ENCODE data around the gene RETREG2. TPM values are rescaled to one million over a fixed set of nuclear protein-coding genes. Genes with fewer than 3 reads are reported as not detected.

Gene RETREG2
- total and polyA plus RNA-seq, 2 experiments from 2014 or later = 13.2 to 41.8 TPM

DNA sequence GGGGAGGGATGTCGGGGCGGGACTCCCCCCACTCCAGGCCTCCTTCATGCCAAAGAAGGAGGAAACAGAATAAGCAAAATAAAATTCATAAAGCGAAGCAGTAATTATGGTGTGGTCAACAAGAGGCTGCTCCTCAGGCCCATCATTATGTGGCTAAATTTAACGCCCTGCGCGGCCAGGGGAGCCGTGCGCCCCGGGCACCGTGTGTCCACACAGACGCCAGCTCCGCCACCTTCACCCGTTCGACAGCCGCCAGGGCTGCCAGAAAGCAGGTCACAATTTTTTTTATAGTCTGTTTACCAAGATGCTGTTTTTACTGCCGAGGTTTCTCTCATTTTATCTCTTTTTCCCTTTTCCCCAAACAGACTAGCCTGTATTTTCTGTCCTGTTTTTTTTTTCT, 48.5 kb upstream of the RETREG2 start (continued):
- TF ChIP-seq, protein P1, sequence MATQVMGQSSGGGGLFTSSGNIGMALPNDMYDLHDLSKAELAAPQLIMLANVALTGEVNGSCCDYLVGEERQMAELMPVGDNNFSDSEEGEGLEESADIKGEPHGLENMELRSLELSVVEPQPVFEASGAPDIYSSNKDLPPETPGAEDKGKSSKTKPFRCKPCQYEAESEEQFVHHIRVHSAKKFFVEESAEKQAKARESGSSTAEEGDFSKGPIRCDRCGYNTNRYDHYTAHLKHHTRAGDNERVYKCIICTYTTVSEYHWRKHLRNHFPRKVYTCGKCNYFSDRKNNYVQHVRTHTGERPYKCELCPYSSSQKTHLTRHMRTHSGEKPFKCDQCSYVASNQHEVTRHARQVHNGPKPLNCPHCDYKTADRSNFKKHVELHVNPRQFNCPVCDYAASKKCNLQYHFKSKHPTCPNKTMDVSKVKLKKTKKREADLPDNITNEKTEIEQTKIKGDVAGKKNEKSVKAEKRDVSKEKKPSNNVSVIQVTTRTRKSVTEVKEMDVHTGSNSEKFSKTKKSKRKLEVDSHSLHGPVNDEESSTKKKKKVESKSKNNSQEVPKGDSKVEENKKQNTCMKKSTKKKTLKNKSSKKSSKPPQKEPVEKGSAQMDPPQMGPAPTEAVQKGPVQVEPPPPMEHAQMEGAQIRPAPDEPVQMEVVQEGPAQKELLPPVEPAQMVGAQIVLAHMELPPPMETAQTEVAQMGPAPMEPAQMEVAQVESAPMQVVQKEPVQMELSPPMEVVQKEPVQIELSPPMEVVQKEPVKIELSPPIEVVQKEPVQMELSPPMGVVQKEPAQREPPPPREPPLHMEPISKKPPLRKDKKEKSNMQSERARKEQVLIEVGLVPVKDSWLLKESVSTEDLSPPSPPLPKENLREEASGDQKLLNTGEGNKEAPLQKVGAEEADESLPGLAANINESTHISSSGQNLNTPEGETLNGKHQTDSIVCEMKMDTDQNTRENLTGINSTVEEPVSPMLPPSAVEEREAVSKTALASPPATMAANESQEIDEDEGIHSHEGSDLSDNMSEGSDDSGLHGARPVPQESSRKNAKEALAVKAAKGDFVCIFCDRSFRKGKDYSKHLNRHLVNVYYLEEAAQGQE (IDR thresholded peaks at IDR 0.05; ENCODE audit: unreplicated experiment) = no peak
- no peak for TF ChIP-seq CREB1 (CRISPR knock-in tag; IDR thresholded peaks at IDR 0.05; ENCODE audit: low read depth)
- no peak for TF ChIP-seq POLR2AphosphoS5 (IDR thresholded peaks at IDR 0.05; ENCODE audit: low read depth)
- no peak for TF ChIP-seq ETS1 (IDR thresholded peaks at IDR 0.05)
- no peak for TF ChIP-seq EZH2phosphoT487 (IDR thresholded peaks at IDR 0.05; ENCODE audit: unreplicated experiment)
- TF ChIP-seq, protein P2, sequence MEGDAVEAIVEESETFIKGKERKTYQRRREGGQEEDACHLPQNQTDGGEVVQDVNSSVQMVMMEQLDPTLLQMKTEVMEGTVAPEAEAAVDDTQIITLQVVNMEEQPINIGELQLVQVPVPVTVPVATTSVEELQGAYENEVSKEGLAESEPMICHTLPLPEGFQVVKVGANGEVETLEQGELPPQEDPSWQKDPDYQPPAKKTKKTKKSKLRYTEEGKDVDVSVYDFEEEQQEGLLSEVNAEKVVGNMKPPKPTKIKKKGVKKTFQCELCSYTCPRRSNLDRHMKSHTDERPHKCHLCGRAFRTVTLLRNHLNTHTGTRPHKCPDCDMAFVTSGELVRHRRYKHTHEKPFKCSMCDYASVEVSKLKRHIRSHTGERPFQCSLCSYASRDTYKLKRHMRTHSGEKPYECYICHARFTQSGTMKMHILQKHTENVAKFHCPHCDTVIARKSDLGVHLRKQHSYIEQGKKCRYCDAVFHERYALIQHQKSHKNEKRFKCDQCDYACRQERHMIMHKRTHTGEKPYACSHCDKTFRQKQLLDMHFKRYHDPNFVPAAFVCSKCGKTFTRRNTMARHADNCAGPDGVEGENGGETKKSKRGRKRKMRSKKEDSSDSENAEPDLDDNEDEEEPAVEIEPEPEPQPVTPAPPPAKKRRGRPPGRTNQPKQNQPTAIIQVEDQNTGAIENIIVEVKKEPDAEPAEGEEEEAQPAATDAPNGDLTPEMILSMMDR (conservative IDR thresholded peaks at IDR 0.05; ENCODE audit: low read depth in 2 of 2) = no peak
- no peak for TF ChIP-seq STAT1 (IDR thresholded peaks at IDR 0.05; ENCODE audit: unreplicated experiment)
- TF ChIP-seq JUNB (IDR thresholded peaks at IDR 0.05; ENCODE audit: unreplicated experiment) = no peak

DNA sequence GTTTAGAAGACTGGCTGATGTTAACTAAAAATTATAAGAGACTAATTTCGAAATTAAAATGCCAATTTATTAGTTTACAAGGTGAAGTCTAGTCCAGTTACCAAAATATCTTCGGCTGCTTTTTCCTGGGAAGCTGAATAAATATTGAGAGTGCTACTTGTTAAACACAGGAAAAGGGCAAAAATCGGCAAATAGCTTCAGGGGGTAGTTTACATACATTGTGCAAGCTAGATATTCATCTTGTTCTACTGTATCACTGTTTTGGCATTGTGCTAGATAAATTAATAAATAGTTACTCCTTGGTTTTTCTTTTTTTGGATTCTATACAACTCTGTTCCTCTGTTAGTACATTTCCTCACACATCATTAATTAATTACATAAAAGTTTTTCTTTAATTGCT, 46.7 kb upstream of the RETREG2 start:
- Histone ChIP-seq H4K20me1 (replicated peaks; ENCODE audit: insufficient read depth) (peaks cover 6% of the 10 kb centered on the region; the same call in 1 of the 2 replicates), H3K79me2 (replicated peaks; ENCODE audit: insufficient read depth) (no peaks in the 10 kb centered on the region), H3K27ac (ENCODE audit: low read depth) (no peak overlapping the region), H3K9me2 (ENCODE audit: insufficient read depth) (no peaks in the 10 kb centered on the region), H2AFZ (no peak overlapping the region), H3F3A (replicated peaks; ENCODE audit: low read depth) (no peaks in the 10 kb centered on the region), H3K4me1 (ENCODE audit: insufficient read depth) (no peaks in the 10 kb centered on the region), H3K36me3 (ENCODE audit: insufficient read depth) (no peaks in the 10 kb centered on the region), H3K4me3 (no peak overlapping the region), H3K27me3 (ENCODE audit: insufficient read depth) (no peaks in the 10 kb centered on the region), H3K4me2 (no peak overlapping the region)
- DNase-seq (ENCODE audit: low spot score) (no peak), ATAC-seq (no peak)
- H3K4me1 Mint-ChIP-seq = peaks cover 3% of the 10 kb centered on the region; the same call in 2 of the 3 replicates
- no peaks in the 10 kb centered on the region for H3K9me3 Mint-ChIP-seq
- H3K36me3 Mint-ChIP-seq (ENCODE audit: low read depth) = no peaks in the 10 kb centered on the region
- TF ChIP-seq POLR2AphosphoS5 (IDR thresholded peaks at IDR 0.05; ENCODE audit: low read depth) = no peak
- no peak for TF ChIP-seq JUNB (IDR thresholded peaks at IDR 0.05; ENCODE audit: unreplicated experiment)
- TF ChIP-seq, protein P3, sequence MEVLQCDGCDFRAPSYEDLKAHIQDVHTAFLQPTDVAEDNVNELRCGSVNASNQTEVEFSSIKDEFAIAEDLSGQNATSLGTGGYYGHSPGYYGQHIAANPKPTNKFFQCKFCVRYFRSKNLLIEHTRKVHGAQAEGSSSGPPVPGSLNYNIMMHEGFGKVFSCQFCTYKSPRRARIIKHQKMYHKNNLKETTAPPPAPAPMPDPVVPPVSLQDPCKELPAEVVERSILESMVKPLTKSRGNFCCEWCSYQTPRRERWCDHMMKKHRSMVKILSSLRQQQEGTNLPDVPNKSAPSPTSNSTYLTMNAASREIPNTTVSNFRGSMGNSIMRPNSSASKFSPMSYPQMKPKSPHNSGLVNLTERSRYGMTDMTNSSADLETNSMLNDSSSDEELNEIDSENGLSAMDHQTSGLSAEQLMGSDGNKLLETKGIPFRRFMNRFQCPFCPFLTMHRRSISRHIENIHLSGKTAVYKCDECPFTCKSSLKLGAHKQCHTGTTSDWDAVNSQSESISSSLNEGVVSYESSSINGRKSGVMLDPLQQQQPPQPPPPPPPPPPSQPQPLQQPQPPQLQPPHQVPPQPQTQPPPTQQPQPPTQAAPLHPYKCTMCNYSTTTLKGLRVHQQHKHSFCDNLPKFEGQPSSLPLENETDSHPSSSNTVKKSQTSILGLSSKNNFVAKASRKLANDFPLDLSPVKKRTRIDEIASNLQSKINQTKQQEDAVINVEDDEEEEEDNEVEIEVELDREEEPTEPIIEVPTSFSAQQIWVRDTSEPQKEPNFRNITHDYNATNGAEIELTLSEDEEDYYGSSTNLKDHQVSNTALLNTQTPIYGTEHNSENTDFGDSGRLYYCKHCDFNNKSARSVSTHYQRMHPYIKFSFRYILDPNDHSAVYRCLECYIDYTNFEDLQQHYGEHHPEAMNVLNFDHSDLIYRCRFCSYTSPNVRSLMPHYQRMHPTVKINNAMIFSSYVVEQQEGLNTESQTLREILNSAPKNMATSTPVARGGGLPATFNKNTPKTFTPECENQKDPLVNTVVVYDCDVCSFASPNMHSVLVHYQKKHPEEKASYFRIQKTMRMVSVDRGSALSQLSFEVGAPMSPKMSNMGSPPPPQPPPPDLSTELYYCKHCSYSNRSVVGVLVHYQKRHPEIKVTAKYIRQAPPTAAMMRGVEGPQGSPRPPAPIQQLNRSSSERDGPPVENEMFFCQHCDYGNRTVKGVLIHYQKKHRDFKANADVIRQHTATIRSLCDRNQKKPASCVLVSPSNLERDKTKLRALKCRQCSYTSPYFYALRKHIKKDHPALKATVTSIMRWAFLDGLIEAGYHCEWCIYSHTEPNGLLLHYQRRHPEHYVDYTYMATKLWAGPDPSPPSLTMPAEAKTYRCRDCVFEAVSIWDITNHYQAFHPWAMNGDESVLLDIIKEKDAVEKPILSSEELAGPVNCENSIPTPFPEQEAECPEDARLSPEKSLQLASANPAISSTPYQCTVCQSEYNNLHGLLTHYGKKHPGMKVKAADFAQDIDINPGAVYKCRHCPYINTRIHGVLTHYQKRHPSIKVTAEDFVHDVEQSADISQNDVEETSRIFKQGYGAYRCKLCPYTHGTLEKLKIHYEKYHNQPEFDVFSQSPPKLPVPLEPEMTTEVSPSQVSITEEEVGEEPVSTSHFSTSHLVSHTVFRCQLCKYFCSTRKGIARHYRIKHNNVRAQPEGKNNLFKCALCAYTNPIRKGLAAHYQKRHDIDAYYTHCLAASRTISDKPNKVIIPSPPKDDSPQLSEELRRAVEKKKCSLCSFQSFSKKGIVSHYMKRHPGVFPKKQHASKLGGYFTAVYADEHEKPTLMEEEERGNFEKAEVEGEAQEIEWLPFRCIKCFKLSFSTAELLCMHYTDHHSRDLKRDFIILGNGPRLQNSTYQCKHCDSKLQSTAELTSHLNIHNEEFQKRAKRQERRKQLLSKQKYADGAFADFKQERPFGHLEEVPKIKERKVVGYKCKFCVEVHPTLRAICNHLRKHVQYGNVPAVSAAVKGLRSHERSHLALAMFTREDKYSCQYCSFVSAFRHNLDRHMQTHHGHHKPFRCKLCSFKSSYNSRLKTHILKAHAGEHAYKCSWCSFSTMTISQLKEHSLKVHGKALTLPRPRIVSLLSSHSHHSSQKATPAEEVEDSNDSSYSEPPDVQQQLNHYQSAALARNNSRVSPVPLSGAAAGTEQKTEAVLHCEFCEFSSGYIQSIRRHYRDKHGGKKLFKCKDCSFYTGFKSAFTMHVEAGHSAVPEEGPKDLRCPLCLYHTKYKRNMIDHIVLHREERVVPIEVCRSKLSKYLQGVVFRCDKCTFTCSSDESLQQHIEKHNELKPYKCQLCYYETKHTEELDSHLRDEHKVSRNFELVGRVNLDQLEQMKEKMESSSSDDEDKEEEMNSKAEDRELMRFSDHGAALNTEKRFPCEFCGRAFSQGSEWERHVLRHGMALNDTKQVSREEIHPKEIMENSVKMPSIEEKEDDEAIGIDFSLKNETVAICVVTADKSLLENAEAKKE (CRISPR knock-in tag; IDR thresholded peaks at IDR 0.05) = no peak
- no peak for TF ChIP-seq ZNF114 (CRISPR knock-in tag; IDR thresholded peaks at IDR 0.05)
- TF ChIP-seq ETS1 (IDR thresholded peaks at IDR 0.05) = no peak
- no peak for TF ChIP-seq STAT1 (IDR thresholded peaks at IDR 0.05; ENCODE audit: unreplicated experiment)
- no peak for TF ChIP-seq EZH2 (IDR thresholded peaks at IDR 0.05; ENCODE audit: low read depth, unreplicated experiment)
- TF ChIP-seq EZH2phosphoT487 (IDR thresholded peaks at IDR 0.05; ENCODE audit: unreplicated experiment) = no peak
- H3K27ac Mint-ChIP-seq = no peak overlapping the region
- H3K27me3 Mint-ChIP-seq (ENCODE audit: insufficient read depth, low read depth, poor library complexity) = no peaks in the 10 kb centered on the region
- H3K4me3 Mint-ChIP-seq = no peak overlapping the region

All from GM23338 (cell line).